ENCODE results near the gene ADAMTS9.
A peak's percentile ranks its signal among the peaks of the same experiment; 100 is the strongest.

GRCh38 chr3:64686446-64686908 is 1.3 kb downstream of the ADAMTS9 start:
- no peak for TF ChIP-seq POLR2A (IDR thresholded peaks at IDR 0.05)
- peak in 1 of 3 donors; percentile 3 for TF ChIP-seq POLR2AphosphoS5 (IDR thresholded peaks at IDR 0.05)
- no peak for TF ChIP-seq CTCF (IDR thresholded peaks at IDR 0.05)
